BJ (cell line): Measurements from ENCODE around the gene SMIM29. TPM values are rescaled to one million over a fixed set of nuclear protein-coding genes. Genes with fewer than 3 reads are reported as not detected.
"Not testable (repeated sequence)": the region's sequence is repeated elsewhere in the genome, so short reads cannot be mapped to it uniquely, and the experiment has no call there.

Experiments
- CTCF ChIA-PET: fragments of 350-600 bp; formaldehyde crosslinking; extraction: SDS; loops from one replicate; lab custom pipeline; 2021; ENCODE audit warnings: antibody characterized with exemption, inconsistent platforms; lab: Yijun Ruan, JAX
- POLR2A ChIA-PET: fragments of 300-600 bp; sonication (Branson Sonifier 250); formaldehyde crosslinking; extraction: SDS; loops from one replicate; lab custom pipeline; 2021; ENCODE audit warnings: antibody characterized with exemption; lab: Charles Lee
- DNase-seq: peaks from one replicate; pipeline ENCODE4 v3.0.0-alpha.2; 2011; ENCODE audit warnings: low read depth
- H3K27me3 ChIP-seq: 2 replicates; pipeline ENCODE4 v1.6.0; 2011; ENCODE audit warnings: low read length; ENCODE audit not compliant: control insufficient read depth, insufficient read depth
- H3K36me3 ChIP-seq: 2 replicates; pipeline ENCODE4 v1.5.1; 2011; ENCODE audit warnings: low read length; ENCODE audit not compliant: control insufficient read depth, insufficient read depth
- H3K4me3 ChIP-seq: 2 replicates; pipeline ENCODE4 v1.5.1; 2011; ENCODE audit warnings: low read depth, mild to moderate bottlenecking, control low read depth, low read length
- polyA plus RNA-seq: library from polyadenylated mRNA; depleted of rRNA; stranded (reverse); fragments of >200 nt; gene quantifications from 2 replicates; pipeline ENCODE4 v1.2.3, GENCODE V29; 2011
- TF ChIP-seq, protein P1 (sequence below): IDR thresholded peaks from 2 replicates; pipeline ENCODE4 v1.5.1; 2011; ENCODE audit warnings: low read depth, mild to moderate bottlenecking, control low read depth, inconsistent platforms, low read length, moderate library complexity; ENCODE audit not compliant: insufficient read depth

Gene SMIM29
- polyA plus RNA-seq, 1 experiment = 29.5 TPM

DNA sequence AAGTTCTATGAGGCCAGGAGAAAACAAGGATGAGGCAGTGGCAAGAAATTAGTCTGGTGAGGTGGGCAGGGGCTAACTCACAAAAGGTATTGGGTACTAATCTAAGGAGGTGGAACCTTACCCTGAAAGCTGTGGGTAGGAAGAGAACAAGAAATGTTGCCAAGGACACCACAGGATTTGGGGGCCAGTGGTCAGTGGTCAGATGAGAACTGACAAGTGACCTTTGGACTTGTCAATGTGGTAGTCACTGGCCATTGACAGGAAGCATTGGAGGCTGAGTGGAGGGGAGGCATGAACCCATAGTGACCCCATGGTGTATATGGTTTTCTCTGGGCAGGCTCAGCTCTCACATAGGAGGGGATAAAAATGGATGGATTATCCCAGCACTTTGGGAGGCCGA, 25.3 kb upstream of the SMIM29 start:
- ChIA-PET POLR2A (no interaction called here), CTCF (no interaction called here)
- no peaks in the 10 kb centered on the region for H3K27me3 ChIP-seq
- TF ChIP-seq, protein P1, sequence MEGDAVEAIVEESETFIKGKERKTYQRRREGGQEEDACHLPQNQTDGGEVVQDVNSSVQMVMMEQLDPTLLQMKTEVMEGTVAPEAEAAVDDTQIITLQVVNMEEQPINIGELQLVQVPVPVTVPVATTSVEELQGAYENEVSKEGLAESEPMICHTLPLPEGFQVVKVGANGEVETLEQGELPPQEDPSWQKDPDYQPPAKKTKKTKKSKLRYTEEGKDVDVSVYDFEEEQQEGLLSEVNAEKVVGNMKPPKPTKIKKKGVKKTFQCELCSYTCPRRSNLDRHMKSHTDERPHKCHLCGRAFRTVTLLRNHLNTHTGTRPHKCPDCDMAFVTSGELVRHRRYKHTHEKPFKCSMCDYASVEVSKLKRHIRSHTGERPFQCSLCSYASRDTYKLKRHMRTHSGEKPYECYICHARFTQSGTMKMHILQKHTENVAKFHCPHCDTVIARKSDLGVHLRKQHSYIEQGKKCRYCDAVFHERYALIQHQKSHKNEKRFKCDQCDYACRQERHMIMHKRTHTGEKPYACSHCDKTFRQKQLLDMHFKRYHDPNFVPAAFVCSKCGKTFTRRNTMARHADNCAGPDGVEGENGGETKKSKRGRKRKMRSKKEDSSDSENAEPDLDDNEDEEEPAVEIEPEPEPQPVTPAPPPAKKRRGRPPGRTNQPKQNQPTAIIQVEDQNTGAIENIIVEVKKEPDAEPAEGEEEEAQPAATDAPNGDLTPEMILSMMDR = no peak
- no peak for DNase-seq
- peaks cover 2% of the 10 kb centered on the region for H3K36me3 ChIP-seq
- no peak overlapping the region for H3K4me3 ChIP-seq

DNA sequence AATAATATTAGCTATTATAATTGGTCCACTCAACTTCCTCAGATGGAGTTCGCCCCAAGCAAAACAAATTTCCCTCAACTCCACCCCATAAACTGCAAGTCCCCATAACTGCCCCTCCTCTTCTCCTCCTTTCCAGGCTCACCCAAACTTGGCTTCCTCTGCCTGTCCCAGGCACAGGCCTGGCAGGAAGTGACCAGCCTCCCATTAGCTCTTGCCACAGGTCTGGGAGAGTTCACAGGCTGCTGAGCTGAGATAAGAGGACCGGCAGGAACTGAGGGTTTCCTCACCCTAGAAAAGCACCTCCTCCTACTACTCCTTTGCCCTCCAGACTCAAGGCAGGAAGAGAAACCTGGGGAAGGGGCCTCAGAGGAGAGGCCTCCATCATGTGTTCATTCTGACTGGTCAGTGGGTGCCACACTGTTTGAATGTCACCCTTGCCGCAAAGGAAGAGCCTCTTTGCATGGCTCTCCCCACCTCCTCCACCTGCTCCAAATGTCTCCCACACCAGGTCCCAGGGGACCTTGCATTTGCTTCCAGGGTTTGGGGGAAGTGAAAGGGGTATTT, 24.5 kb upstream of the SMIM29 start:
- DNase-seq = no peak
- ChIA-PET CTCF (interaction anchor here (0.6 kb wide), 1 partner anchor 256 kb away, joined by 3 read pairs; no protein-coding TSS in a partner anchor), POLR2A (no interaction called here)
- Histone ChIP-seq H3K36me3 (peaks cover 2% of the 10 kb centered on the region; the same call in 1 of the 2 replicates), H3K27me3 (no peaks in the 10 kb centered on the region), H3K4me3 (no peak overlapping the region)
- TF ChIP-seq, protein P1 = no peak

DNA sequence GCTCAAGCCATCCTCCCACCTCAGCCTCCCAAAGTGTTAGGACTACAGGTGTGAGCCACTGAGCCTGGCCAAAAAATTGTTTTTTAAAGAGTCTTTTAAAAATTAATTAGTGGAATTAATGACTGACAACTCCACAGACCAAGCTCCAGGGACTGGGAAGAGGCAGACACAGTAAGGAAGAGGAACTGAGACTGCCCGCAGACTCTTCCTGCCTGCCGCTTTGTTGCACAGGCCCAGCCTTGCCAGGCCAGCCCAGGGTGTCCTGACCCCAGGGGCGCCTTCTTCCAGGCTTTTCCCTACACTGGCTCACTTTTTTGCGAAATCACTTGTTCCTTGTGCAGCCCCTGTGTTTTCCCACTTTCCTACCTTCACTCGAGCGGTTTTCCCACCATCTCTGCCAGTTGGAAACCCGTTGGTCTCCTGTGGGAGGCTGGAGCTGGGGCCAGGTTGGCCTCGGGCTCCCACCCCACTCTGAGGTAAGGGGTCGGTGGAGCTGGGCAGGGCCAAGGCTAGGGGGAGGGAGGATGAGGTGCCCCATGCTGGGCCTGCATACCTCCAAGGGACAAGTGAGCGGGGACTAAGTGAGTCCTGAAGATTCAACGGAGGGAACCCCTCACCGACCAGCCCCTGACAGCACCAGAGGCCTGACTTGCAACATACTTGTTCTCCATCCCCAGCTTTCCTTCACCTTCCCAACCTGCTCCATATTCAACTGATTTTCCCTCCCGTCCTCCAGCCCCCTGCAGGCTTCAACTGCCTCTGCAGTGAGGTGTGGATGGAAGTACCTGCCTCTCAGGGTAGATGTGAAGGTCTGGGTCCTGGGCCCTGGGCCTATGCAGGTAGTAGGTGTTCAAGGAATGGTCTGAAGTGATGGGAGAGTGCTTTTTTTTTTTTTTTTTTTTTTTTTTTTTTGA, 23.5 kb upstream of the SMIM29 start:
- ChIA-PET POLR2A (no interaction called here), CTCF (interaction anchor here (0.6 to 1.3 kb wide), 4 partner anchors 11 to 1946 kb away, joined by 3 read pairs; no protein-coding TSS in a partner anchor)
- Histone ChIP-seq H3K27me3 (no peaks in the 10 kb centered on the region), H3K36me3 (no peaks in the 10 kb centered on the region), H3K4me3 (no peak overlapping the region)
- no peak for DNase-seq
- TF ChIP-seq, protein P1 = no peak

DNA sequence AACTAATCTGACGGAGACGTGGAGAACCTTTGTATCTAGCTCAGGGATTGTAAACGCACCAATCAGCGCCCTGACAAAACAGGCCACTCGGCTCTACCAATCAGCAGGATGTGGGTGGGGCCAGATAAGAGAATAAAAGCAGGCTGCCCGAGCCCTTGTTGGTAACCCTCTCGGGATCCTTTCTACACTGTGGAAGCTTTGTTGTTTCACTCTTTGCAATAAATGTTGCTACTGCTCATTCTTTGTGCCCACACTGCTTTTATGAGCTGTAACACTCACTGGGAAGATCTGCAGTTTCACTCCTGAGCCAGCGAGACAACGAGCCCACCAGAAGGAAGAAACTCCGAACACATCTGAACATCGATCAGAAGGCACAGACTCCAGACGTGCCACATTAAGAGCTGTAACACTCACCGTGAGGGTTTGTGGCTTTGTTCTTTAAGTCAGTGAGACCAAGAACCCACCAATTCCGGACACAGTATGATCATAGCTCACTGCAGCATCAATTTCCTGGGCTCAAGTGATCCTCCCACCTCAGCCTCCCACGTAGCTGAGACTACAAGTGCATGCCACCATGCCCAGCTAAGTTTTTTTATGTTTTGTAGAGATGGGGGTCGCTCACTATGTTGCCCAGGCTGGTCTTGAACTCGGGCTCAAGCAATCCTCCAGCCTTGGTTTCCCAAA, 21.0 kb upstream of the SMIM29 start:
- H3K4me3 ChIP-seq, H3K36me3 ChIP-seq, CTCF ChIA-PET, DNase-seq, POLR2A ChIA-PET, H3K27me3 ChIP-seq: not testable (repeated sequence)

DNA sequence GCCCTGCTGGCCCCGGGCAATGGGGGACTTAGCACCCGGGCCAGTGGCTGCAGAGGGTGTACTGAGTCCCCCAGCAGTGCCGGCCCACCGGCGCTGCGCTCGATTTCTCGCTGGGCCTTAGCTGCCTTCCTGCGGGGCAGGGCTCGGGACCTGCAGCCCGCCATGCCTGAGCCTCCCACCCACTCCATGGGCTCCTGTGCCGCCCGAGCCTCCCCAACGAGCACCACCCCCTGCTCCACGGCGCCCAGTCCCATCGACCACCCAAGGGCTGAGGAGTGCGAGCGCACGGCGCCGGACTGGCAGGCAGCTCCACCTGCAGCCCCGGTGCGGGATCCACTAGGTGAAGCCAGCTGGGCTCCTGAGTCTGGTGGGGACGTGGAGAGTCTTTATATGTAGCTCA, 20.3 kb upstream of the SMIM29 start:
- H3K36me3 ChIP-seq, H3K4me3 ChIP-seq, H3K27me3 ChIP-seq, CTCF ChIA-PET, POLR2A ChIA-PET, DNase-seq: not testable (repeated sequence)

DNA sequence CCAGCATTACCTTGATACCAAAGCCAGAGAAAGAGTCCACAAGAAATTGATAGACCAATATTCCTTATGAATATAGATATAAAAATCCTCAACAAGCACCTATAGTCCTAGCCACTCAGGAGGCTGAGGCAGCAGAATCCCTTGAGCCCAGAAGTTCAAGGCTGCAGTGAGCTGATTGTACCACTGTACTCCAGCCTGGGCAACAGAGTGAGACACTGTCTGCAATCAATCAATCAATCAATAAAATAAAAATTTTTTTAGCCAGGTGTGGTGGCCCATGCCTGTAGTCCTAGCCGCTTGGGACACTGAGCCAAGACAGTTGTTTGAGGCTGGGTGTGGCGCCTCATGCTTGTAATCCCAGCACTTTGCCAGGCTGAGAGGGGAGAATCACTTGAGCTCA, 18.9 kb upstream of the SMIM29 start:
- DNase-seq = no peak
- Histone ChIP-seq H3K36me3 (no peaks in the 10 kb centered on the region), H3K4me3 (no peak overlapping the region), H3K27me3 (no peaks in the 10 kb centered on the region)
- POLR2A ChIA-PET = interaction anchor here (0.6 kb wide), 1 partner anchor 127 kb away, joined by 5 read pairs; no protein-coding TSS in a partner anchor
- CTCF ChIA-PET = no interaction called here
- TF ChIP-seq, protein P1 = no peak

DNA sequence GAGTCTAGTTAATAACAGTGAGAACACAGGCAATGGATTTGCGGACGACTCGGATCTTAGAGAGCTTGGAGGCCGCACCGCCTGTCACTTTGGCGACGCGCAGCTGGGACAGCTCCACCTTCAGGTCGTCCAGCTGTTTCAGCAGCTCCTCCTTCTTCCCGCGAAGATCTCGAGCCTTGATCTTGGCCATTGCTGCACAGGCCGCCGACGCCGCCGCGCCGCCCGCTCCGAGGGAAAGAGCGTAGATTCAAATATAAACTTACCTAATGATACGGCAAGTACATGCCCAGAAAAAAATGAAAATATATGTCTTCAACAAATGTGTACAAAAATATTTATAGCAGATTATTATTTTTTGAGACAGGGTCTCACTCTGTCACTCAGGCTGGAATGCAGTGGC, 14.7 kb upstream of the SMIM29 start:
- CTCF ChIA-PET, H3K27me3 ChIP-seq, POLR2A ChIA-PET, DNase-seq, H3K36me3 ChIP-seq, H3K4me3 ChIP-seq: not testable (repeated sequence)
